Measurements from ENCODE around the gene NCAPD2. TPM values are rescaled to one million over a fixed set of nuclear protein-coding genes. Genes with fewer than 3 reads are reported as not detected.

NCAPD2 gene
- total and polyA plus RNA-seq, 2 donors: 18.8 to 69.6 TPM

DNA sequence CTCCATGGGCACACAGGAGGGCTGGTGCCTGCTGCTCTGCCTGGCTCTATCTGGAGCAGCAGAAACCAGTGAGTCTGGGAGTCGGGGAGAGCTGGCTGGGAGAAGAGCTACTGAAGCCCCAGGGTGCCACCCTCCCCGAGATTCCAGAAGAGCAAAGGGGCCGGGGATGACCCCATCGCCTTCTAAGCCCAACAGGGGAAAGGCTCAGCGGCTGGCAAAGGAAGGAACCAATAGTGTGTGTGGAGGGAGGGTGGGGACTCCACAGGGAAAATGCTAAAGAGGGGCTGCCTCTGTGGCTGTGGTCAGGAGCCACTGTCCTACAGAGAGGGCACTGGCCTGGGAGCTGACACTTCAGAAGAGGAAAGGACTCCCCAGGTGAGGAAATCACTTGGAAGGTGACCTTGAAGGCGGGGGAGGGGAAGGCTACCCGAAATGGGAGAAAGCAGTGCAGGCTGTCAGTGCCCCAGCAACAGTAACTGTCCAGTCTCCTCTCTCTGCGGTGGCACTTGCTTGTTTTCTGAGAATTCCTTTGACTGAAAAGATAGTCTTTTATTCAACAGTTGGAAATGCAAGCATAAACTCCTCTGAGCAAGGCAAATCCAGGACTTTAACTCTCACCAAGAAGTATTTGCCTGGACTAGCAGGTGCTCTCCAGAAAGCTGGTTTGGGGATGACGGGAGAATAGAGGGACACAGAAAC, 41.5 kb upstream of the NCAPD2 start:
- 11% methylated on average over 9 of the region's 9 CpGs for WGBS
- Histone ChIP-seq H3K36me3 (ENCODE audit: control insufficient read depth in 2 of 2, insufficient read depth in 2 of 2, low read length in 1 of 2) (peaks cover 21 to 46% of the 10 kb centered on the region in 2 donors), H3K27me3 (ENCODE audit: control insufficient read depth in 2 of 2, insufficient read depth in 1 of 2, low read length in 1 of 2) (no peaks in the 10 kb centered on the region), H3K4me1 (ENCODE audit: control insufficient read depth in 2 of 2, insufficient read depth in 2 of 2, low read length in 2 of 2) (peaks cover 25 to 61% of the 10 kb centered on the region in 2 donors), H3K4me3 (ENCODE audit: low read length in 2 of 2) (peak overlapping the region; percentile 70 to 99), H3K9me3 (ENCODE audit: control insufficient read depth in 2 of 2, insufficient read depth in 1 of 2, low read length in 1 of 2) (peaks cover 0 to 7% of the 10 kb centered on the region in 2 donors), H3K27ac (ENCODE audit: low read depth in 1 of 2, low read length in 1 of 2) (peak overlapping the region; percentile 96 to 100)
- peak in 1 of 9 donors; percentile 55 for DNase-seq (ENCODE audit: low read depth in 6 of 9, low spot score in 9 of 9)

DNA sequence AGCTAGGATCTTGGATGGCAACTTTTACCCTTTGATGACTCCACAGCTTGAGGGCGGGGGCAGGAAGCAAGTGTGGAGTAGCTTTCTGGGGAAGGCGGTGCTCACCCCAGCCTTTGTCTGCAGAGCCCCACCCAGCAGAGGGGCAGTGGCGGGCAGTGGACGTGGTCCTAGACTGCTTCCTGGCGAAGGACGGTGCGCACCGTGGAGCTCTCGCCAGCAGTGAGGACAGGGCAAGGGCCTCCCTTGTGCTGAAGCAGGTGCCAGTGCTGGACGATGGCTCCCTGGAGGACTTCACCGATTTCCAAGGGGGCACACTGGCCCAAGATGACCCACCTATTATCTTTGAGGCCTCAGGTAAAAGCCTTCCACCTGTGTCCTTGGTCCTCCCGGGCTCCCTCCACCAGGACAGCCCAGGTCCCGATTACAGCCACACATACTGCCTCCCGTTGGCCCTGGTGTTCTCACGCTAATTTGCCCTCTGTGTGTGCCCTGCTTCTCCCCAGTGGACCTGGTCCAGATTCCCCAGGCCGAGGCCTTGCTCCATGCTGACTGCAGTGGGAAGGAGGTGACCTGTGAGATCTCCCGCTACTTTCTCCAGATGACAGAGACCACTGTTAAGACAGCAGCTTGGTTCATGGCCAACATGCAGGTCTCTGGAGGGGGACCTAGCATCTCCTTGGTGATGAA, 40.8 kb upstream of the NCAPD2 start:
- peak overlapping the region; percentile 70 to 99 for H3K4me3 ChIP-seq (ENCODE audit: low read length in 2 of 2)
- H3K36me3 ChIP-seq (ENCODE audit: control insufficient read depth in 2 of 2, insufficient read depth in 2 of 2, low read length in 1 of 2): peaks cover 28 to 48% of the 10 kb centered on the region in 2 donors
- no peaks in the 10 kb centered on the region for H3K27me3 ChIP-seq (ENCODE audit: control insufficient read depth in 2 of 2, insufficient read depth in 1 of 2, low read length in 1 of 2)
- H3K27ac ChIP-seq (ENCODE audit: low read depth in 1 of 2, low read length in 1 of 2): peak overlapping the region; percentile 96 to 100
- peak in 1 of 9 donors; percentile 53 for DNase-seq (ENCODE audit: low read depth in 6 of 9, low spot score in 9 of 9)
- WGBS: 73% methylated on average over 17 of the region's 17 CpGs
- peaks cover 25 to 61% of the 10 kb centered on the region in 2 donors for H3K4me1 ChIP-seq (ENCODE audit: control insufficient read depth in 2 of 2, insufficient read depth in 2 of 2, low read length in 2 of 2)
- H3K9me3 ChIP-seq (ENCODE audit: control insufficient read depth in 2 of 2, insufficient read depth in 1 of 2, low read length in 1 of 2): peaks cover 0 to 7% of the 10 kb centered on the region in 2 donors

DNA sequence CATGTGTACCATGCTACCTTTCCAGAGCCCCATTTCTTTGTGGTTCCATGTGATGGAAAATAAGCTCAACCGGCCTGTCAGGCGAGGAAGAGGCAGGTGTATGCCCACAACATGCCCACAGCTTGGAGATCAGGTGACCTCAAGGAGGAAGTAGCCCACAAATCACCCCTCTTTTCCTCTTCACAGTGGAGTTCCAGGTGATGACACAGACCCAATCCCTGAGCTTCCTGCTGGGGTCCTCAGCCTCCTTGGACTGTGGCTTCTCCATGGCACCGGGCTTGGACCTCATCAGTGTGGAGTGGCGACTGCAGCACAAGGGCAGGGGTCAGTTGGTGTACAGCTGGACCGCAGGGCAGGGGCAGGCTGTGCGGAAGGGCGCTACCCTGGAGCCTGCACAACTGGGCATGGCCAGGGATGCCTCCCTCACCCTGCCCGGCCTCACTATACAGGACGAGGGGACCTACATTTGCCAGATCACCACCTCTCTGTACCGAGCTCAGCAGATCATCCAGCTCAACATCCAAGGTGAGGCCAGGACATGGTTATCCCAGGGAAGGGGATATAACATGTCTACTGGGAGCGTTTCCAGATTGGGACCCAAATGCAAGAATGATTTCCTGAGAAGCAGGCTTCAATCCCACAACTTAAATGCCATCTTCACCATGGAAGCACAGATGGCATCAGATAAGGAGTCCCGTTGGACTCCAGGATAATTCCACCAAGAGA, 36.5 kb upstream of the NCAPD2 start:
- Histone ChIP-seq H3K27me3 (ENCODE audit: control insufficient read depth in 2 of 2, insufficient read depth in 1 of 2, low read length in 1 of 2) (no peaks in the 10 kb centered on the region), H3K27ac (ENCODE audit: low read depth in 1 of 2, low read length in 1 of 2) (peak overlapping the region; percentile 36 to 50), H3K9me3 (ENCODE audit: control insufficient read depth in 2 of 2, insufficient read depth in 1 of 2, low read length in 1 of 2) (no peaks in the 10 kb centered on the region), H3K36me3 (ENCODE audit: control insufficient read depth in 2 of 2, insufficient read depth in 2 of 2, low read length in 1 of 2) (peaks cover 53 to 88% of the 10 kb centered on the region in 2 donors), H3K4me1 (ENCODE audit: control insufficient read depth in 2 of 2, insufficient read depth in 2 of 2, low read length in 2 of 2) (peaks cover 33 to 68% of the 10 kb centered on the region in 2 donors), H3K4me3 (ENCODE audit: low read length in 2 of 2) (no peak overlapping the region)
- DNase-seq (ENCODE audit: low read depth in 6 of 9, low spot score in 9 of 9): no peak
- 92% methylated on average over 12 of the region's 12 CpGs for WGBS

DNA sequence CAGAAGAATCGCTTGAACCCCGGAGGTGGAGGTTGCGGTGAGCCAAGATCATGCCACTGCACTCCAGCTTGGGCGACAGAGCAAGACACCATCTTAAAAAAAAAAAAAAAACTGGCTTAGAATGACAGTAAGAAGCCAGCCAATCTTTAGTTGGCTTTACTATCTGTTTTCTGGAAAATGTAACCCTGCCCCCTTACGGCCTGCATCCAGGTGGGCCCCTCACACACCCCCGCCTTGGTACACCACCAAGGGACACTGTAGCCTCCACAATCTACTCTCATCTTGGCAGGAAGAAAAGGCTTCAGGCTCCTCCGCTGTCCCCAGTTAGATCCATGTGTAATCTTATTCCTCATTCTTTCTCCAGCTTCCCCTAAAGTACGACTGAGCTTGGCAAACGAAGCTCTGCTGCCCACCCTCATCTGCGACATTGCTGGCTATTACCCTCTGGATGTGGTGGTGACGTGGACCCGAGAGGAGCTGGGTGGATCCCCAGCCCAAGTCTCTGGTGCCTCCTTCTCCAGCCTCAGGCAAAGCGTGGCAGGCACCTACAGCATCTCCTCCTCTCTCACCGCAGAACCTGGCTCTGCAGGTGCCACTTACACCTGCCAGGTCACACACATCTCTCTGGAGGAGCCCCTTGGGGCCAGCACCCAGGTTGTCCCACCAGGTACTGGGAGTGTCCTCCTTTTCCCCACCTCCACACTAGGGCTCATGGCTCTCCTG, 35.5 kb upstream of the NCAPD2 start:
- no peak overlapping the region for H3K4me3 ChIP-seq (ENCODE audit: low read length in 2 of 2)
- H3K27me3 ChIP-seq (ENCODE audit: control insufficient read depth in 2 of 2, insufficient read depth in 1 of 2, low read length in 1 of 2): no peaks in the 10 kb centered on the region
- DNase-seq (ENCODE audit: low read depth in 6 of 9, low spot score in 9 of 9): no peak
- peaks cover 33 to 68% of the 10 kb centered on the region in 2 donors for H3K4me1 ChIP-seq (ENCODE audit: control insufficient read depth in 2 of 2, insufficient read depth in 2 of 2, low read length in 2 of 2)
- peak overlapping the region in 1 of 2 donors; percentile 57 for H3K27ac ChIP-seq (ENCODE audit: low read depth in 1 of 2, low read length in 1 of 2)
- WGBS: 91% methylated on average over 14 of the region's 14 CpGs
- H3K36me3 ChIP-seq (ENCODE audit: control insufficient read depth in 2 of 2, insufficient read depth in 2 of 2, low read length in 1 of 2): peaks cover 59 to 93% of the 10 kb centered on the region in 2 donors
- H3K9me3 ChIP-seq (ENCODE audit: control insufficient read depth in 2 of 2, insufficient read depth in 1 of 2, low read length in 1 of 2): no peaks in the 10 kb centered on the region

DNA sequence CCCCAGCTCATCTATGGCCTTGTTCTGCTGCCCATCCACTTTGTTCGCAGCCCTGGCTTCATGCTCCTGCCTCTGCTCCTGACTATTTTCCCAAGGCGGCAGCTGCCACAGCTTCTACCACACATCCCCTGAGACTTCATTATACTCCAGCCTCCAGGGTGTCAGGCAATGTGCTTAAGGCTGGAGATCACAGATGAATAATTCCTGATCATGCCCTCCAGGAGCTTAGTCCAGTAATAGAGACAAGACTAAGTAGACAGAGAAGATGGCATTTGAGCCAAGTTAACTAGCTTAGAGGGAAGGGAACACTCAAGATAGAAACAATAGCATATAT, 34.9 kb upstream of the NCAPD2 start:
- Histone ChIP-seq H3K9me3 (ENCODE audit: control insufficient read depth in 2 of 2, insufficient read depth in 1 of 2, low read length in 1 of 2) (no peaks in the 10 kb centered on the region), H3K27ac (ENCODE audit: low read depth in 1 of 2, low read length in 1 of 2) (peak overlapping the region in 1 of 2 donors; percentile 57), H3K27me3 (ENCODE audit: control insufficient read depth in 2 of 2, insufficient read depth in 1 of 2, low read length in 1 of 2) (no peaks in the 10 kb centered on the region), H3K4me1 (ENCODE audit: control insufficient read depth in 2 of 2, insufficient read depth in 2 of 2, low read length in 2 of 2) (peaks cover 37 to 70% of the 10 kb centered on the region in 2 donors), H3K4me3 (ENCODE audit: low read length in 2 of 2) (no peak overlapping the region), H3K36me3 (ENCODE audit: control insufficient read depth in 2 of 2, insufficient read depth in 2 of 2, low read length in 1 of 2) (peaks cover 62 to 93% of the 10 kb centered on the region in 2 donors)
- no peak for DNase-seq (ENCODE audit: low read depth in 6 of 9, low spot score in 9 of 9)
- WGBS: 100% methylated on average over 2 of the region's 2 CpGs

DNA sequence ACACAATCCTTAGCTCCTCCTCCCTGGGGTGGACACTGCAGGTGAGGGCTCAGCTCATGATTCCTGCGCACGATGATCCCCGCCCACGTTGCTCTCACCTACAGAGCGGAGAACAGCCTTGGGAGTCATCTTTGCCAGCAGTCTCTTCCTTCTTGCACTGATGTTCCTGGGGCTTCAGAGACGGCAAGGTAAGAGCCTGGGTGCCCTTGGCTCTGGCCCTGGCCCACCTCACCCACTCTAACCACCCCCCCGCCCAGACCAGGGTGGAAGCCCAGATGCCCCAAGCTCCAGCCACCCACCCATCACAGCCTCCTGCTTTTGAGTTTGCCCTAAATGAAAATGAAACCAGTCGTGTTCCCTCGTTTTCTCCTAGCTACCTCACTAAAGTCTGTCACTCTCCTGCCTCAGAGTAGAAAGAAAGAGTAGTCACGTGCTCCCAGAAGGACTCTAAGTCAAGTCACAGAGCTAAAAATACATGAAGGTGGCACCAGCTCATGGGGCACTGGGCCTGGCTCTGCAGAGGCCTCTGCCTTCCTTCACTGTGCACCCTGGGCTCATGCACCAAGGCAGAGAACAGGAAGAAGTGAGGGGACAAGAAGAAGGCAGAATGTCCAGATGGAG, 33.0 kb upstream of the NCAPD2 start:
- DNase-seq (ENCODE audit: low read depth in 6 of 9, low spot score in 9 of 9): peak in 3 of 9 donors; percentile 67 to 83 (median 67)
- Histone ChIP-seq H3K36me3 (ENCODE audit: control insufficient read depth in 2 of 2, insufficient read depth in 2 of 2, low read length in 1 of 2) (peaks cover 64 to 93% of the 10 kb centered on the region in 2 donors), H3K4me1 (ENCODE audit: control insufficient read depth in 2 of 2, insufficient read depth in 2 of 2, low read length in 2 of 2) (peaks cover 47 to 79% of the 10 kb centered on the region in 2 donors), H3K9me3 (ENCODE audit: control insufficient read depth in 2 of 2, insufficient read depth in 1 of 2, low read length in 1 of 2) (peaks cover 0 to 4% of the 10 kb centered on the region in 2 donors), H3K27ac (ENCODE audit: low read depth in 1 of 2, low read length in 1 of 2) (peak overlapping the region; percentile 91 to 98), H3K27me3 (ENCODE audit: control insufficient read depth in 2 of 2, insufficient read depth in 1 of 2, low read length in 1 of 2) (no peaks in the 10 kb centered on the region), H3K4me3 (ENCODE audit: low read length in 2 of 2) (peak overlapping the region; percentile 22 to 31)
- WGBS: 67% methylated on average over 10 of the region's 10 CpGs

DNA sequence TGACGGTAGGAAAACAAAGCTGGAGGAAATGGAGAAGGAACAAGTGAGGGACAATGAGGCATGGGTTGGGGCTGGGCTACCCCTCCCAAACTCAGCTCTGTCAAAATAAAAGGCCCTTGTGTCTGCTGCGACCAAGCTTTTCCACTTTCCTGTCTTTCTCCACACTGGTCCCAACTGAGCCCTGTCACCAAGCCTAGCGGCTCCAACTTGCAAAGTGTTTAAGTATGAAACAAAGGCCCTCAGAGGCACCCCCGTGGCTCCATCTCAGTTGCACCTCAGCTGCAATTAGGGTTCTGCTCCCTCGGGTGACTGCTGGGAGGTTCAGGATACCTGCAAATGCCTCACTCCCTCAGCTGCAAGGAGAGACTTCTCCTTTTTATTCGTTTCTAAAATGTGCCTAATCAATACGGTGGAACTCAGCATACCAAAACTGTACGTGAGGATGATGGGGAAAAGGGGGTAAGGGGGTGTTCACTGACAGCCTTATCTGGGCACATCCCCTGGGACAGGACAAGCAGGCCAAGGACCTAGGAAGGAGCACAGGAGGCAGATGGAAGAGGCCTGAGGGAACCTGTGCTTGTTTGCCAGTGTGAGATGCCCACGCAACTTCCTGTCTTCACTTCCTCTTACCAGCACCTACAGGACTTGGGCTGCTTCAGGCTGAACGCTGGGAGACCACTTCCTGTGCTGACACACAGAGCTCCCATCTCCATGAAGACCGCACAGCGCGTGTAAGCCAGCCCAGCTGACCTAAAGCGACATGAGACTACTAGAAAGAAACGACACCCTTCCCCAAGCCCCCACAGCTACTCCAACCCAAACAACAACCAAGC, 32.3 kb upstream of the NCAPD2 start:
- peaks cover 0 to 4% of the 10 kb centered on the region in 2 donors for H3K9me3 ChIP-seq (ENCODE audit: control insufficient read depth in 2 of 2, insufficient read depth in 1 of 2, low read length in 1 of 2)
- no peaks in the 10 kb centered on the region for H3K27me3 ChIP-seq (ENCODE audit: control insufficient read depth in 2 of 2, insufficient read depth in 1 of 2, low read length in 1 of 2)
- H3K27ac ChIP-seq (ENCODE audit: low read depth in 1 of 2, low read length in 1 of 2): peak overlapping the region; percentile 91 to 98
- H3K36me3 ChIP-seq (ENCODE audit: control insufficient read depth in 2 of 2, insufficient read depth in 2 of 2, low read length in 1 of 2): peaks cover 71 to 98% of the 10 kb centered on the region in 2 donors
- peaks cover 47 to 84% of the 10 kb centered on the region in 2 donors for H3K4me1 ChIP-seq (ENCODE audit: control insufficient read depth in 2 of 2, insufficient read depth in 2 of 2, low read length in 2 of 2)
- peak overlapping the region; percentile 22 to 31 for H3K4me3 ChIP-seq (ENCODE audit: low read length in 2 of 2)
- 19% methylated on average over 15 of the region's 15 CpGs for WGBS
- peak in 7 of 9 donors; percentile 67 to 94 (median 85) for DNase-seq (ENCODE audit: low read depth in 6 of 9, low spot score in 9 of 9)

Measured in thymus (tissue), 11 donors.